Body of pancreas (tissue), 4 donors: ENCODE results near the gene DEFB126. TPM values are rescaled to one million over a fixed set of nuclear protein-coding genes. Genes with fewer than 3 reads are reported as not detected.

Source experiments
- ATAC-seq: fragments of 150-250 bp; one replicate; pipeline ENCODE4 v1.9.1; 2016
- DNase-seq, 4 donors: peaks; one replicate each; pipeline ENCODE4 v3.0.0-alpha.2; 2019
- H3K27ac ChIP-seq, 4 donors: fragments of 200-600 bp; sonication (generic); 1 replicate in 3 of 4; 2 replicates in 1 of 4; pipeline versions ENCODE4 v1.5.1 to v1.6.1; 2016 to 2019; ENCODE audit warnings: mild to moderate bottlenecking in 1 of 4, mixed read lengths in 1 of 4, moderate library complexity in 1 of 4
- H3K27me3 ChIP-seq, 2 donors: fragments of 200-600 bp; sonication (generic); one replicate each; pipeline ENCODE4 v1.6.0; 2016; ENCODE audit warnings: mild to moderate bottlenecking in 1 of 2
- H3K36me3 ChIP-seq, 2 donors: fragments of 200-600 bp; sonication (generic); replicated peaks in 1 of 2; 2 replicates each; pipeline ENCODE4 v1.5.1; 2016; ENCODE audit warnings: low read depth in 2 of 2; ENCODE audit not compliant: insufficient read depth in 1 of 2
- H3K4me1 ChIP-seq: fragments of 200-600 bp; sonication (generic); one replicate; pipeline ENCODE4 v1.6.0; 2016
- H3K4me3 ChIP-seq, 2 donors: fragments of 200-600 bp; sonication (generic); 1 replicate in 1 of 2; 2 replicates in 1 of 2; pipeline ENCODE4 v1.5.1; 2016 to 2019
- H3K9me3 ChIP-seq, 3 donors: fragments of 200-600 bp; sonication (generic); 1 replicate in 2 of 3; 2 replicates in 1 of 3; pipeline ENCODE4 v1.5.1; 2016
- CTCF ChIP-seq, 7 experiments: fragments of 450-650 bp in 4 of 7; fragments of 200-600 bp in 3 of 7; sonication (generic) in 3 of 7; IDR thresholded peaks; one replicate each; pipeline ENCODE4 v1.5.1; 2016 to 2019; ENCODE audit warnings: antibody characterized with exemption in 7 of 7
- POLR2A ChIP-seq, 3 donors: fragments of 450-650 bp; IDR thresholded peaks; one replicate each; pipeline ENCODE4 v1.6.1; 2016; ENCODE audit warnings: antibody characterized with exemption in 3 of 3, mild to moderate bottlenecking in 2 of 3
- WGBS, 2 donors: methylation state at CpG; one replicate each; pipeline ENCODE4 v1.1.5; 2017; 5-methylcytosine and 5-hydroxymethylcytosine counted together
- intact Hi-C: fragments of 100-400 bp; cut with DNase I; formaldehyde crosslinking; loops from one replicate; pipeline ENCODE4 v1.15.1; 2023
- total RNA-seq, 2 donors: library from RNA; depleted of rRNA; stranded (reverse); fragments of >200 nt; gene quantifications; one replicate each; pipeline ENCODE4 v1.1.0, GENCODE V29; 2016

DEFB126 gene
- total RNA-seq, 2 donors from 2014 or later: not detected

- WGBS, 2 donors: 50 to 57% methylated on average over 2 of the region's 2 CpGs
- TF ChIP-seq POLR2A (IDR thresholded peaks at IDR 0.05): no peak
- no peak for TF ChIP-seq CTCF (IDR thresholded peaks at IDR 0.05)
- H3K4me1 ChIP-seq: no peaks in the 10 kb centered on the region
- no peak overlapping the region for H3K4me3 ChIP-seq
- no peaks in the 10 kb centered on the region for H3K36me3 ChIP-seq
- H3K27me3 ChIP-seq: peaks cover 3 to 4% of the 10 kb centered on the region in 2 donors
- DNase-seq (no peak), ATAC-seq (no peak)
- H3K27ac ChIP-seq: no peak overlapping the region
- intact Hi-C loops: no loop called here
- H3K9me3 ChIP-seq: no peaks in the 10 kb centered on the region
Observed at GRCh38 chr20:145877-146276, 3.5 kb downstream of the DEFB126 start.

- Histone ChIP-seq H3K27me3 (no peaks in the 10 kb centered on the region), H3K36me3 (no peaks in the 10 kb centered on the region), H3K4me1 (no peaks in the 10 kb centered on the region), H3K4me3 (no peak overlapping the region), H3K9me3 (no peaks in the 10 kb centered on the region), H3K27ac (no peak overlapping the region)
- intact Hi-C loops: no loop called here
- WGBS, 2 donors: 74 to 76% methylated on average over 1 of the region's 1 CpG
- DNase-seq (no peak), ATAC-seq (no peak)
- TF ChIP-seq POLR2A (IDR thresholded peaks at IDR 0.05) (no peak), CTCF (IDR thresholded peaks at IDR 0.05) (no peak)
Observed at GRCh38 chr20:152131-152530, 9.7 kb downstream of the DEFB126 start.

GRCh38 chr20:157154-157553 is 14.8 kb downstream of the DEFB126 start, which contains the start of gene DEFB127:
DEFB127 (plus strand) TSS chr20:157454; CDS start chr20:157545, 91 bp downstream.
- Histone ChIP-seq H3K4me1 (no peaks in the 10 kb centered on the region), H3K27me3 (no peaks in the 10 kb centered on the region), H3K4me3 (no peak within 1 kb of the TSS), H3K9me3 (no peaks in the 10 kb centered on the region), H3K36me3 (no peaks in the 10 kb centered on the region), H3K27ac (no peak within 1 kb of the TSS)
- DNase-seq (no peak), ATAC-seq (no peak)
- intact Hi-C loops: no loop called here
- TF ChIP-seq CTCF (IDR thresholded peaks at IDR 0.05) (no peak), POLR2A (IDR thresholded peaks at IDR 0.05) (no peak)
- WGBS, 2 donors: 80 to 91% methylated on average over 4 to 5 of the region's 5 CpGs

GRCh38 chr20:164618-165017 is 22.2 kb downstream of the DEFB126 start:
- Histone ChIP-seq H3K27me3 (no peaks in the 10 kb centered on the region), H3K4me3 (no peak overlapping the region), H3K9me3 (no peaks in the 10 kb centered on the region), H3K27ac (no peak overlapping the region), H3K36me3 (no peaks in the 10 kb centered on the region), H3K4me1 (no peaks in the 10 kb centered on the region)
- TF ChIP-seq CTCF (IDR thresholded peaks at IDR 0.05): no peak
- no peak for TF ChIP-seq POLR2A (IDR thresholded peaks at IDR 0.05)
- 36 to 51% methylated on average over 3 of the region's 3 CpGs for WGBS, 2 donors
- intact Hi-C loops: no loop called here
- ATAC-seq (no peak), DNase-seq (no peak)

- Histone ChIP-seq H3K27me3 (no peaks in the 10 kb centered on the region), H3K9me3 (no peaks in the 10 kb centered on the region), H3K4me3 (no peak overlapping the region), H3K36me3 (no peaks in the 10 kb centered on the region), H3K4me1 (no peaks in the 10 kb centered on the region), H3K27ac (no peak overlapping the region)
- ATAC-seq: no peak
- intact Hi-C loops: no loop called here
- no peak for DNase-seq
- 89 to 93% methylated on average over 1 to 2 of the region's 2 CpGs for WGBS, 2 donors
- TF ChIP-seq POLR2A (IDR thresholded peaks at IDR 0.05) (no peak), CTCF (IDR thresholded peaks at IDR 0.05) (no peak)
Observed at GRCh38 chr20:168876-169275, 26.5 kb downstream of the DEFB126 start.
